GM12865 (cell line): ENCODE data around the gene EMP1.

ENCODE experiments used
- DNase-seq: peaks from one replicate; pipeline ENCODE4 v3.0.0; 2010; ENCODE audit warnings: low read depth
- H3K4me3 ChIP-seq: 2 replicates; pipeline ENCODE4 v1.5.1; 2011; ENCODE audit warnings: mild to moderate bottlenecking, low read depth, low read length, control low read depth
- TF ChIP-seq, protein P1 (sequence below): IDR thresholded peaks from 2 replicates; pipeline ENCODE4 v1.5.1; 2011; ENCODE audit warnings: low read length, control low read depth, low read depth, inconsistent platforms; ENCODE audit not compliant: insufficient read depth; ENCODE audit errors: missing control alignments

Gene EMP1

DNA sequence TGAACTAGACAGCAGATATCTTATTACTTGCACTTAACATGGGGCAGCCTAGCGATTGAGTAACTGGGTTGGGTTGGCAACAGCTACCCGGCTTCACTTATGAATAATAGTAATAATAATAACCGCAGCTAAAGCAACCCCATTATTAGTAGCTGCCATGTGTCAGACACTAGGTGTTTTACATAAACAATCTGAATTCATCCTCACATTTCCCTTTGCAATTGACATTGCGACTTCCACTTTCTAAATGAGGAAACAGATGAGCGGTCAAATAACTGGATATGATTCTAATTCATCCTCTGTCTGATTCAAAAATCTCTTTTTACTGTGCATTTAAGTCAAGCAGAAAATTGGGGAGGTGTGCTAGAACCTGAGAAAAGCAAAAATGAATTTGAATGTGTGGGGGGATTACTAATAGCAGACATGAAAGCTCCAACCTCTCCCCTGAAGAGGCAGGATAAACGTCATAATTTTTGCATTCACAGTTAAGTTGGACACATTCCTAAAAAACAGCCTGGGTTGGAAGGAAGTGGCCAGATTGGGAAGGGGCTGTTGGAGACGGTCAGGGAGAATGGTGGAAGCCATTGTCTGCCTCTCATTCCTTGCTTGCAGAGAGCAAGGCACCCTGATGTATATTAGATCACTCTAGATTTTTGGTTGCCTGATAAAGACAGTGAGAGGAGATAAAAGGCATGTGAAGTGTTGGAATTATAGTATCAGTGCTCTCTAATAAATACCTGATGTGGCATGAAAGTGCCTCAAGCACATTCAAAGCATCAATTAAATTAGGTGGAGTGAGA is 13.1 kb downstream of the EMP1 start:
- DNase-seq, result no peak
- no peak overlapping the region for H3K4me3 ChIP-seq

DNA sequence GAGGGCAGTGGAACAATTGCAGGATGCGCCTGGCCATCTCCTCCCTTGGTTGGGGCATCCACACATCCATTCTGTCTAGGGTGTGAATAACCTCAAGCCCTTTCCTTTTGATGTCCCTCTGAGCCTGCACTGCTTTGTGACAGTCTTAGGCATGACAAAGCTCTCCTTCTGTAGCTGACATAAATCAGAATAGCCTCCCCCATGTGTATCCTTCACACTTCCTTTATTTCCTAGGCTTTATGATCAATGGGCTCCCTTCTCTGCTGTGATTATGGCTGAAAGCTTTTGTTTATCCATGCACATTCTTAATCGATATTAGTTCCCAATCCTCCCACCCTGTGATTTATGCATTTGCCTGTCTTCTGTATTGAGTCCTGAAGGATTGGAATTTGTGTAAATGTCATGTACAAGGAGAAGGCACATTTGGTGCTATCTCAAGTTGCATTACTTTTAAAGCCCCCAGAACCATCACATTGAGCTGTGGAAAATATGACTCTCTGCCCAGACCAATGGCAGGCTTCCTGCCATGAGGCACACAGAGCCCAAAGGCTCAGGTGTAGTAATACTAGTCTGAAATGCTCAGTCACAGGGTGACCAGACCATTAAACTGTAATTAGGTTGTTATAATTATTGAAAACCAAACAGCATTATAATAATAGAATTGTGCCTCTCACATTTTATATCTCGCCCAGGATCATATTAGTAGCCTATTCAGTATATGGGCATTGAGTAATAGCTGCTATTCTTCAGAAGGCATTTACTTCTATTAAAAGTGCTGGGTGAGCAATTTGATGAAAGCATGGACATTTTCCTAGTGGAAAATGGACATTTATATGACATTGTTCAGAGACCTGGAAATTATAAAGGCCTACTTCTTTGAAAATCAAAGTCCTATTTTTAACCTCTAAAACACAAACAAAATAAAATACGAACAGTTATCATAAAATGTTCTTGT is 14.0 kb downstream of the EMP1 start:
- DNase-seq, result no peak
- no peak overlapping the region for H3K4me3 ChIP-seq
- TF ChIP-seq, protein P1, sequence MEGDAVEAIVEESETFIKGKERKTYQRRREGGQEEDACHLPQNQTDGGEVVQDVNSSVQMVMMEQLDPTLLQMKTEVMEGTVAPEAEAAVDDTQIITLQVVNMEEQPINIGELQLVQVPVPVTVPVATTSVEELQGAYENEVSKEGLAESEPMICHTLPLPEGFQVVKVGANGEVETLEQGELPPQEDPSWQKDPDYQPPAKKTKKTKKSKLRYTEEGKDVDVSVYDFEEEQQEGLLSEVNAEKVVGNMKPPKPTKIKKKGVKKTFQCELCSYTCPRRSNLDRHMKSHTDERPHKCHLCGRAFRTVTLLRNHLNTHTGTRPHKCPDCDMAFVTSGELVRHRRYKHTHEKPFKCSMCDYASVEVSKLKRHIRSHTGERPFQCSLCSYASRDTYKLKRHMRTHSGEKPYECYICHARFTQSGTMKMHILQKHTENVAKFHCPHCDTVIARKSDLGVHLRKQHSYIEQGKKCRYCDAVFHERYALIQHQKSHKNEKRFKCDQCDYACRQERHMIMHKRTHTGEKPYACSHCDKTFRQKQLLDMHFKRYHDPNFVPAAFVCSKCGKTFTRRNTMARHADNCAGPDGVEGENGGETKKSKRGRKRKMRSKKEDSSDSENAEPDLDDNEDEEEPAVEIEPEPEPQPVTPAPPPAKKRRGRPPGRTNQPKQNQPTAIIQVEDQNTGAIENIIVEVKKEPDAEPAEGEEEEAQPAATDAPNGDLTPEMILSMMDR, result no peak

More for the DNA sequence above, 13.1 kb downstream of the EMP1 start:
- TF ChIP-seq, protein P1, result no peak

DNA sequence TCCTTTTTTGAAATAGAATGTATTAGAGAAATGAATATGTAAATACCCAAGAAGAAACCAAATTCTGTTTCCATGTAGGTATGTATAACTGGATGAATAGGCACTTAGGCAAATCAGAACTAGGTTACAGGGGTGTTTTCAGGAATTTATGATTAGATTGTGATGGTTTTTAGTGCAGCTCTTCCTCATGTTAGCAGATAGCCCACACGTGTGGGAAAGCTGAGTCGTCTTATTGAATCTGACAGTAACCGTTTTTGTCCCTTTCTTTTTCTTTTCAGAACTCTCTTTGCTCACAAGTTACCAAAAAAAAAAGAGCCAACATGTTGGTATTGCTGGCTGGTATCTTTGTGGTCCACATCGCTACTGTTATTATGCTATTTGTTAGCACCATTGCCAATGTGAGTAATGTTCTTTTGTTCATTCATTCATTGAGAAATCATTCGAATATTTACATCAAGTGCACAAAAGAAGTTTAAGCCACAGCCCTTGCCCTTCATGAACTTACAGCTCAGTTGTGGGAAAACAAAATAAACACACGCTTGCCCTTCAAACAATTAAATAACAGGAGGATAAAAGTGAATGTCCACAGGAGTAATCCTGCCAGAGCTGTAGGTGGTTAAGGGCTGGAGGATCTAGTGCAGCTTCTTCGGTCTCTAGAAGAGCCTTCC is 14.8 kb downstream of the EMP1 start:
- TF ChIP-seq, protein P1, result no peak
- no peak for DNase-seq
- no peak overlapping the region for H3K4me3 ChIP-seq

DNA sequence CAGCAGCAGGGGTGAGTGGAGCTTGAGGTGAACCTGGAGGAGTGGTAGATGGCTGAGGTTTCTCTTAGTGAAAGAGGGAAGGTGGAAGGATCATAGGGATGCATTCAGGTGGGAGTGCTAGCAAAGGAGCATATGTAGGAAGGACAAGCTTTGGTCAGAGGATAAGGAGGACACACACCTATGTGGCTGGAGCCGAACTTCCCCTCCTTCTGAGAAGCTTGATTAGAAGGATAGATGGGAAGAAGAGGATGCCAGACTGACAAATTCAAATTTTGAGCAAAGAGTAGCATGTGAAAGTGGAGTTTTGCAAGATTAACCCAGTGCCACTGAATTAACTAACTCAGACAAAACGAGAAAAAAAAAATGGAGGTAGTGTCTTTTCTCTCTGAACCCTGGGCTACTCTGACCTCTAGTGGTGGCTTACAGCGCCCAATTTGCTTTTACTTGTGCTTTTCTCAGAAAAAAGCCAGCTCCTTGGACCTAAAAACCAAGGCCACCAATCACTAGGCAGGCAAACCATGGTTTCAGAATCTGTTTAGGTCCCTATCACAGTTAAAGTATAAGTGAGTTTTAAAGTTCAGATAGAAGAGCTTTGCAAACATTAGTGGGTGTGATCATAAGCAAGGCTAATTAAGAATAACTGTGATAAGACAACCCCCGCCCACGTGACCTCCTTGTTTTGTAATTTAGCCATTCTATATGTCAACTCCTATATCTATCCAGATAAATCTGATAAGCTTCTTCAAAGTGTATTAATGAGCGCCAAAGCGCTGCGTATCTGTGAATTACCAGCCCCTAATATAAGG is 15.5 kb downstream of the EMP1 start:
- peak; percentile 67 for DNase-seq
- TF ChIP-seq, protein P1, result peak; percentile 75
- no peak overlapping the region for H3K4me3 ChIP-seq

DNA sequence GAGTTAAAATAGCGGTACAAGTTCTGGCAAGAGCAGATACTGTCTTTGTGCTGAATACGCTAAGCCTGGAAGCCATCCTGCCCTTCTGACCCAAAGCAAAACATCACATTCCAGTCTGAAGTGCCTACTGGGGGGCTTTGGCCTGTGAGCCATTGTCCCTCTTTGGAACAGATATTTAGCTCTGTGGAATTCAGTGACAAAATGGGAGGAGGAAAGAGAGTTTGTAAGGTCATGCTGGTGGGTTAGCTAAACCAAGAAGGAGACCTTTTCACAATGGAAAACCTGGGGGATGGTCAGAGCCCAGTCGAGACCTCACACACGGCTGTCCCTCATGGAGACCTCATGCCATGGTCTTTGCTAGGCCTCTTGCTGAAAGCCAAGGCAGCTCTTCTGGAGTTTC is 18.5 kb downstream of the EMP1 start:
- no peak for DNase-seq

More for the DNA sequence above, 18.5 kb downstream of the EMP1 start:
- no peak overlapping the region for H3K4me3 ChIP-seq
- TF ChIP-seq, protein P1, result no peak
